Neural progenitor cell (in vitro differentiated cells): ENCODE results near the gene TOGARAM2.

ENCODE experiments used
- CTCF ChIP-seq: fragments of 200-600 bp; sonication (generic); IDR thresholded peaks from 2 replicates; pipeline ENCODE4 v1.5.1; 2017; ENCODE audit warnings: antibody characterized with exemption, mild to moderate bottlenecking
- EZH2 ChIP-seq: fragments of 200-600 bp; sonication (generic); IDR thresholded peaks from 2 replicates; pipeline ENCODE4 v1.6.1; 2017; ENCODE audit warnings: antibody characterized with exemption, mild to moderate bottlenecking, moderate library complexity

DNA sequence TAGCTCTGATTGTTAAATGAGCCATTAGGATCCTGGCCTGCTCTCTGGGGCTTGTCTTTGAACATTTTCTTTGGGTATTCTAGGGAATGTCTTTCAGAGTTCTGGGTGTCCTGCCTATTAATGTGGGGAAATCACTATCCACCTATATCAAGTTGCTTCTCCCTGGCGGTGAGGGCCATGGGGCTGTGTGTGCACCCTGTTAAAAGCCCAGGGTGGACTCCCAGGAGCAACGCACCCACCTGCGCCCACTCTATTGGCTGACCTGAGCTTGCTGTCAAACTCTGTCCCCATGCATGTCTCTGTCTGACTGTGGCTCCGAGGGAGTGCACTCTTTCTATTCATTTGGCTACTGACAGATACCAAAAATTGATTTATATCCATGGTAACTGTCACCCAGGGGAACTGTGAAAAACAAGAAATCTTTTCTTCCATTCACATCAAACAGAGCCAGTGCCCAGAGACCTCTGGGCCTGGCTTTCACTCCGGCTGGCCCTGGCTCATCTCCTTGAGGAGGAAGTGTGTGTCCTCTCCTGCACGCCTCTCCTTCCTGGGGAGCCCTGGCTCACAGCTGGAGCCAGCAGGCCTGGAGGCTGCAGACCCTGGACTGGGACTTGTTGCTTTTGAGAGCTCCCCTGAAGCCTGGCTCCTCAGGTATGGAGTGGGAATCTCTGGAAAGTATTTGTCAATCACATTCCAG lies 10.5 kb upstream of the TOGARAM2 start:
- no peak for TF ChIP-seq CTCF
- no peak for TF ChIP-seq EZH2
